Right renal cortex interstitium (tissue), 3 donors: ENCODE data around the gene EIF2S1. TPM values are rescaled to one million over a fixed set of nuclear protein-coding genes. Genes with fewer than 3 reads are reported as not detected.

Experiments used
- DNase-seq, 3 donors: peaks; one replicate each; pipeline ENCODE4 v3.0.0-alpha.2; 2013; ENCODE audit warnings: low read depth in 3 of 3, low spot score in 2 of 3
- polyA plus RNA-seq, 3 donors: library from polyadenylated mRNA; unstranded; fragments of 120-200 nt; gene quantifications; one replicate each; pipeline ENCODE4 v1.2.1, GENCODE V29; 2013; ENCODE audit not compliant: insufficient read length in 3 of 3

EIF2S1 gene
- polyA plus RNA-seq, 3 donors: 110 to 115 (median 113) TPM

- no peak for DNase-seq
Measured at GRCh38 chr14:67432050-67432564, 72.0 kb downstream of the EIF2S1 start.

- DNase-seq: no peak
Measured at GRCh38 chr14:67435603-67436002, 75.5 kb downstream of the EIF2S1 start.

Other genes starting within 250 kb of the EIF2S1 start
- under 1 TPM; 0.40 to 0.82 (median 0.64) TPM for gene GARIN2, start 170.9 kb upstream of the EIF2S1 start, polyA plus RNA-seq
- 100 to 1,000 TPM; 118 to 160 (median 143) TPM for gene PALS1, start 118.9 kb upstream of the EIF2S1 start, polyA plus RNA-seq
- gene ATP6V1D, start 524 bp upstream of the EIF2S1 start, polyA plus RNA-seq: 100 to 1,000 TPM; 178 to 187 (median 179) TPM
- gene PLEK2, start 51.8 kb downstream of the EIF2S1 start, polyA plus RNA-seq: 1 to 10 TPM; 1.9 to 2.4 (median 2.0) TPM
- 1 to 10 TPM; 2.6 to 3.4 (median 3.0) TPM for gene TMEM229B, start 128.4 kb downstream of the EIF2S1 start, polyA plus RNA-seq
- gene PLEKHH1, start 173.0 kb downstream of the EIF2S1 start, polyA plus RNA-seq: 10 to 100 TPM; 37.5 to 44.3 (median 40.1) TPM
- gene PIGH, start 239.9 kb downstream of the EIF2S1 start, polyA plus RNA-seq: 10 to 100 TPM; 44.7 to 48.9 (median 44.9) TPM